ENCODE measurements around the gene EYS. TPM values are rescaled to one million over a fixed set of nuclear protein-coding genes. Genes with fewer than 3 reads are reported as not detected.

The EYS gene
- total RNA-seq, 5 donors from 2014 or later (not counting 1 experiment from before 2014, with no cell fraction given) = not detected

- Histone ChIP-seq H3K4me3 (ENCODE audit: control insufficient read depth in 1 of 2, extremely low read depth in 1 of 2, low read length in 1 of 2) (no peak overlapping the region), H3K27me3 (replicated peaks in 1 of 2; ENCODE audit: control insufficient read depth in 2 of 2, extremely low read depth in 1 of 2, insufficient read depth in 2 of 2, low read length in 1 of 2) (no peaks in the 10 kb centered on the region), H3K36me3 (ENCODE audit: control insufficient read depth in 2 of 2, extremely low read depth in 1 of 2, insufficient read depth in 1 of 2, low read length in 1 of 2) (no peaks in the 10 kb centered on the region), H3K4me1 (ENCODE audit: control insufficient read depth in 1 of 2, extremely low read depth in 1 of 2, insufficient read depth in 2 of 2, low read length in 2 of 2) (no peaks in the 10 kb centered on the region), H3K9me3 (no peaks in the 10 kb centered on the region), H3K27ac (ENCODE audit: low read length) (no peak overlapping the region)
- no CpG with 5 or more reads among the region's 2 CpGs for WGBS (ENCODE audit: insufficient coverage)
- no peaks in the 10 kb centered on the region for H3K4me1 Mint-ChIP-seq
- ChIA-PET CTCF (no interaction called here), POLR2A (no interaction called here)
- H3K36me3 Mint-ChIP-seq = no peaks in the 10 kb centered on the region
- H3K9me3 Mint-ChIP-seq = no peaks in the 10 kb centered on the region
- ATAC-seq (replicated peaks in 1 of 4) (no peak), DNase-seq (no peak)
- peaks cover 1 to 12% of the 10 kb centered on the region in 2 donors for H3K27me3 Mint-ChIP-seq
- H3K4me3 Mint-ChIP-seq = no peak overlapping the region
- H3K27ac Mint-ChIP-seq = no peak overlapping the region
These were observed 1898.5 kb downstream of the EYS start for GRCh38 chr6:63808576-63808975.

DNA sequence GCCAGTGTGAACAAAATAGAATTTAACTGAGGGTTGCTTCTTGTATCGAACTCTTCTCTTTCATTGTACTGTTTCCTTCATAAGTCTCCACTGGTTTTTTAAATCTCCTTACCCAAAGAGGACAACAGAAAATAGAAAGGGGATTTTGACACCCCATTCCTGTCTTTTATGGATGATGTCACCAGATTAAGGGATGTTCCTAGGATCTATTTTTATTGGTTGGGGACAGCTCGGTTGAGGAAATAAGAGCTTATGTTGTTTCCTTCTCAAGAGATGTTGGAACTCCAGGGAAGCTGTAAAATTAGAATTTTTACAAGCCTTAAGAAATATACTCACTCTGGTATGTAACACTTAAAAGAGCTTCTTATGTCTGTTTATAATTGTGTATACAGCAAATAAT lies 1900.0 kb downstream of the EYS start:
- ChIA-PET CTCF (no interaction called here), POLR2A (no interaction called here)
- Mint-ChIP-seq H3K36me3 (no peaks in the 10 kb centered on the region), H3K9me3 (no peaks in the 10 kb centered on the region), H3K27me3 (peaks cover 1 to 8% of the 10 kb centered on the region in 2 donors), H3K4me1 (no peaks in the 10 kb centered on the region), H3K27ac (no peak overlapping the region), H3K4me3 (no peak overlapping the region)
- no peaks in the 10 kb centered on the region for H3K36me3 ChIP-seq (ENCODE audit: control insufficient read depth in 2 of 2, extremely low read depth in 1 of 2, insufficient read depth in 1 of 2, low read length in 1 of 2)
- no peaks in the 10 kb centered on the region for H3K27me3 ChIP-seq (replicated peaks in 1 of 2; ENCODE audit: control insufficient read depth in 2 of 2, extremely low read depth in 1 of 2, insufficient read depth in 2 of 2, low read length in 1 of 2)
- no peak for ATAC-seq (replicated peaks in 1 of 4)
- H3K27ac ChIP-seq (ENCODE audit: low read length) = no peak overlapping the region
- no peaks in the 10 kb centered on the region for H3K9me3 ChIP-seq
- H3K4me3 ChIP-seq (ENCODE audit: control insufficient read depth in 1 of 2, extremely low read depth in 1 of 2, low read length in 1 of 2) = no peak overlapping the region
- DNase-seq = no peak
- no peaks in the 10 kb centered on the region for H3K4me1 ChIP-seq (ENCODE audit: control insufficient read depth in 1 of 2, extremely low read depth in 1 of 2, insufficient read depth in 2 of 2, low read length in 2 of 2)
- no CpG with 5 or more reads among the region's 2 CpGs for WGBS (ENCODE audit: insufficient coverage)

GRCh38 chr6:63806573-63806913 lies 1900.5 kb downstream of the EYS start:
- Mint-ChIP-seq H3K36me3 (no peaks in the 10 kb centered on the region), H3K27ac (no peak overlapping the region), H3K4me3 (no peak overlapping the region), H3K4me1 (no peaks in the 10 kb centered on the region), H3K27me3 (peaks cover 0 to 4% of the 10 kb centered on the region in 2 donors), H3K9me3 (no peaks in the 10 kb centered on the region)
- DNase-seq (no peak), ATAC-seq (replicated peaks in 1 of 4) (no peak)
- Histone ChIP-seq H3K4me3 (ENCODE audit: control insufficient read depth in 1 of 2, extremely low read depth in 1 of 2, low read length in 1 of 2) (no peak overlapping the region), H3K27ac (ENCODE audit: low read length) (no peak overlapping the region), H3K27me3 (replicated peaks in 1 of 2; ENCODE audit: control insufficient read depth in 2 of 2, extremely low read depth in 1 of 2, insufficient read depth in 2 of 2, low read length in 1 of 2) (no peaks in the 10 kb centered on the region), H3K4me1 (ENCODE audit: control insufficient read depth in 1 of 2, extremely low read depth in 1 of 2, insufficient read depth in 2 of 2, low read length in 2 of 2) (no peaks in the 10 kb centered on the region), H3K36me3 (ENCODE audit: control insufficient read depth in 2 of 2, extremely low read depth in 1 of 2, insufficient read depth in 1 of 2, low read length in 1 of 2) (no peaks in the 10 kb centered on the region), H3K9me3 (no peaks in the 10 kb centered on the region)
- ChIA-PET POLR2A (no interaction called here), CTCF (no interaction called here)
- WGBS (ENCODE audit: insufficient coverage) = no CpG with 5 or more reads among the region's 2 CpGs

GRCh38 chr6:63805808-63806572 lies 1901.0 kb downstream of the EYS start:
- Histone ChIP-seq H3K27ac (ENCODE audit: low read length) (no peak overlapping the region), H3K9me3 (no peaks in the 10 kb centered on the region), H3K36me3 (ENCODE audit: control insufficient read depth in 2 of 2, extremely low read depth in 1 of 2, insufficient read depth in 1 of 2, low read length in 1 of 2) (no peaks in the 10 kb centered on the region), H3K4me3 (ENCODE audit: control insufficient read depth in 1 of 2, extremely low read depth in 1 of 2, low read length in 1 of 2) (no peak overlapping the region), H3K4me1 (ENCODE audit: control insufficient read depth in 1 of 2, extremely low read depth in 1 of 2, insufficient read depth in 2 of 2, low read length in 2 of 2) (no peaks in the 10 kb centered on the region), H3K27me3 (replicated peaks in 1 of 2; ENCODE audit: control insufficient read depth in 2 of 2, extremely low read depth in 1 of 2, insufficient read depth in 2 of 2, low read length in 1 of 2) (no peaks in the 10 kb centered on the region)
- ChIA-PET CTCF (no interaction called here), POLR2A (no interaction called here)
- no peaks in the 10 kb centered on the region for H3K9me3 Mint-ChIP-seq
- peaks cover 0 to 2% of the 10 kb centered on the region in 2 donors for H3K27me3 Mint-ChIP-seq
- no peaks in the 10 kb centered on the region for H3K36me3 Mint-ChIP-seq
- no peaks in the 10 kb centered on the region for H3K4me1 Mint-ChIP-seq
- 80% methylated on average over 3 of the region's 5 CpGs for WGBS (ENCODE audit: insufficient coverage)
- H3K27ac Mint-ChIP-seq = no peak overlapping the region
- no peak for ATAC-seq (replicated peaks in 1 of 4)
- no peak overlapping the region for H3K4me3 Mint-ChIP-seq
- no peak for DNase-seq

GRCh38 chr6:63805345-63805744 lies 1901.7 kb downstream of the EYS start:
- POLR2A ChIA-PET = no interaction called here
- Mint-ChIP-seq H3K27ac (no peak overlapping the region), H3K9me3 (no peaks in the 10 kb centered on the region), H3K27me3 (peaks cover 0 to 2% of the 10 kb centered on the region in 2 donors), H3K4me3 (no peak overlapping the region), H3K4me1 (no peaks in the 10 kb centered on the region), H3K36me3 (no peaks in the 10 kb centered on the region)
- no peak overlapping the region for H3K4me3 ChIP-seq (ENCODE audit: control insufficient read depth in 1 of 2, extremely low read depth in 1 of 2, low read length in 1 of 2)
- H3K9me3 ChIP-seq = no peaks in the 10 kb centered on the region
- no CpG with 5 or more reads among the region's 3 CpGs for WGBS (ENCODE audit: insufficient coverage)
- H3K36me3 ChIP-seq (ENCODE audit: control insufficient read depth in 2 of 2, extremely low read depth in 1 of 2, insufficient read depth in 1 of 2, low read length in 1 of 2) = no peaks in the 10 kb centered on the region
- DNase-seq (no peak), ATAC-seq (replicated peaks in 1 of 4) (no peak)
- H3K4me1 ChIP-seq (ENCODE audit: control insufficient read depth in 1 of 2, extremely low read depth in 1 of 2, insufficient read depth in 2 of 2, low read length in 2 of 2) = no peaks in the 10 kb centered on the region
- no peak overlapping the region for H3K27ac ChIP-seq (ENCODE audit: low read length)
- CTCF ChIA-PET = no interaction called here
- H3K27me3 ChIP-seq (replicated peaks in 1 of 2; ENCODE audit: control insufficient read depth in 2 of 2, extremely low read depth in 1 of 2, insufficient read depth in 2 of 2, low read length in 1 of 2) = no peaks in the 10 kb centered on the region

GRCh38 chr6:63804381-63804956 lies 1902.6 kb downstream of the EYS start:
- ATAC-seq (replicated peaks in 1 of 4) (no peak), DNase-seq (no peak)
- Mint-ChIP-seq H3K36me3 (no peaks in the 10 kb centered on the region), H3K27ac (no peak overlapping the region), H3K27me3 (peaks cover 5 to 7% of the 10 kb centered on the region in 2 donors), H3K4me1 (no peaks in the 10 kb centered on the region), H3K9me3 (no peaks in the 10 kb centered on the region), H3K4me3 (no peak overlapping the region)
- POLR2A ChIA-PET = no interaction called here
- CTCF ChIA-PET = interaction anchor here in 1 of 2 donors (0.6 to 0.7 kb wide), 2 partner anchors 47 to 105 kb away, joined by 3 read pairs; no protein-coding TSS in a partner anchor
- Histone ChIP-seq H3K9me3 (no peaks in the 10 kb centered on the region), H3K4me3 (ENCODE audit: control insufficient read depth in 1 of 2, extremely low read depth in 1 of 2, low read length in 1 of 2) (no peak overlapping the region), H3K27me3 (replicated peaks in 1 of 2; ENCODE audit: control insufficient read depth in 2 of 2, extremely low read depth in 1 of 2, insufficient read depth in 2 of 2, low read length in 1 of 2) (no peaks in the 10 kb centered on the region), H3K27ac (ENCODE audit: low read length) (no peak overlapping the region), H3K36me3 (ENCODE audit: control insufficient read depth in 2 of 2, extremely low read depth in 1 of 2, insufficient read depth in 1 of 2, low read length in 1 of 2) (no peaks in the 10 kb centered on the region), H3K4me1 (ENCODE audit: control insufficient read depth in 1 of 2, extremely low read depth in 1 of 2, insufficient read depth in 2 of 2, low read length in 2 of 2) (no peaks in the 10 kb centered on the region)
